HEK293 (cell line): ENCODE data around the gene VTA1.
A peak's percentile ranks its signal among the peaks of the same experiment; 100 is the strongest.

Source experiments
- CTCF ChIP-seq: fragments of 450-650 bp; formaldehyde crosslinking; IDR thresholded peaks from 2 replicates; pipeline ENCODE4 v1.5.1; 2016; ENCODE audit warnings: missing biosample characterization, missing genetic modification characterization
- HOXA7 ChIP-seq: sonication (generic); formaldehyde crosslinking; IDR thresholded peaks from 2 replicates; pipeline ENCODE4 v1.8.1; 2022; ENCODE audit warnings: missing genetic modification reagents, borderline replicate concordance
- MYNN ChIP-seq: fragments of 450-650 bp; formaldehyde crosslinking; IDR thresholded peaks from 2 replicates; pipeline ENCODE4 v1.5.1; 2016; ENCODE audit warnings: missing biosample characterization, missing genetic modification characterization, borderline replicate concordance
- MZF1 ChIP-seq: fragments of 450-650 bp; formaldehyde crosslinking; IDR thresholded peaks from 2 replicates; pipeline ENCODE4 v1.5.1; 2017; ENCODE audit warnings: missing biosample characterization, missing genetic modification characterization, borderline replicate concordance
- OSR2 ChIP-seq: fragments of 450-650 bp; formaldehyde crosslinking; IDR thresholded peaks from 2 replicates; pipeline ENCODE4 v1.5.1; 2016; ENCODE audit warnings: missing biosample characterization, missing genetic modification characterization
- PRDM1 ChIP-seq: fragments of 450-650 bp; formaldehyde crosslinking; IDR thresholded peaks from 2 replicates; pipeline ENCODE4; 2016; ENCODE audit warnings: missing biosample characterization, missing genetic modification characterization
- SALL2 ChIP-seq: fragments of 450-650 bp; formaldehyde crosslinking; IDR thresholded peaks from 2 replicates; pipeline ENCODE4 v1.5.0; 2017; ENCODE audit warnings: missing biosample characterization, mild to moderate bottlenecking, missing genetic modification characterization, borderline replicate concordance
- TRIM28 ChIP-seq: IDR thresholded peaks from 2 replicates; pipeline ENCODE4 v1.6.1; 2011; ENCODE audit warnings: low read length, control low read depth, borderline replicate concordance
- YY1 ChIP-seq: fragments of 450-650 bp; formaldehyde crosslinking; IDR thresholded peaks from 2 replicates; pipeline ENCODE4 v1.5.1; 2018; ENCODE audit warnings: missing biosample characterization, missing genetic modification characterization
- ZBTB48 ChIP-seq: fragments of 450-650 bp; formaldehyde crosslinking; IDR thresholded peaks from 2 replicates; pipeline ENCODE4 v1.5.1; 2016; ENCODE audit warnings: missing biosample characterization, missing genetic modification characterization
- ZBTB49 ChIP-seq: fragments of 450-650 bp; formaldehyde crosslinking; IDR thresholded peaks from 2 replicates; pipeline ENCODE4 v1.5.1; 2016; ENCODE audit warnings: missing biosample characterization, missing genetic modification characterization, low read depth
- ZBTB6 ChIP-seq: fragments of 450-650 bp; formaldehyde crosslinking; IDR thresholded peaks from 2 replicates; pipeline ENCODE4 v1.5.1; 2017; ENCODE audit warnings: missing biosample characterization, missing genetic modification characterization
- ZBTB7A ChIP-seq: fragments of 450-650 bp; formaldehyde crosslinking; IDR thresholded peaks from 2 replicates; pipeline ENCODE4 v1.5.1; 2016; ENCODE audit warnings: low read depth, missing biosample characterization, missing genetic modification characterization
- ZFP69B ChIP-seq: fragments of 450-650 bp; formaldehyde crosslinking; IDR thresholded peaks from 2 replicates; pipeline ENCODE4 v1.5.1; 2016; ENCODE audit warnings: missing biosample characterization, missing genetic modification characterization
- ZNF169 ChIP-seq: fragments of 450-650 bp; formaldehyde crosslinking; IDR thresholded peaks from 2 replicates; pipeline ENCODE4 v1.5.1; 2016; ENCODE audit warnings: missing biosample characterization, missing genetic modification characterization
- ZNF18 ChIP-seq: fragments of 450-650 bp; formaldehyde crosslinking; IDR thresholded peaks from 2 replicates; pipeline ENCODE4 v1.5.1; 2016; ENCODE audit warnings: missing biosample characterization, missing genetic modification characterization
- ZNF19 ChIP-seq: fragments of 450-650 bp; formaldehyde crosslinking; IDR thresholded peaks from 2 replicates; pipeline ENCODE4; 2016; ENCODE audit warnings: missing biosample characterization, missing genetic modification characterization, low read depth
- ZNF362 ChIP-seq: fragments of 450-650 bp; formaldehyde crosslinking; IDR thresholded peaks from 2 replicates; pipeline ENCODE4 v1.5.1; 2016; ENCODE audit warnings: missing biosample characterization, missing genetic modification characterization
- ZNF391 ChIP-seq: fragments of 450-650 bp; formaldehyde crosslinking; IDR thresholded peaks from 2 replicates; pipeline ENCODE4 v1.5.1; 2016; ENCODE audit warnings: low read depth, missing biosample characterization, missing genetic modification characterization, borderline replicate concordance
- ZNF501 ChIP-seq: fragments of 450-650 bp; formaldehyde crosslinking; IDR thresholded peaks from 2 replicates; pipeline ENCODE4 v1.5.1; 2016; ENCODE audit warnings: missing biosample characterization, missing genetic modification characterization
- ZNF596 ChIP-seq: fragments of 450-650 bp; IDR thresholded peaks from 2 replicates; pipeline ENCODE4 v1.5.0; 2018; ENCODE audit warnings: missing biosample characterization, mild to moderate bottlenecking, missing genetic modification characterization, moderate library complexity
- ZNF654 ChIP-seq: fragments of 450-650 bp; formaldehyde crosslinking; IDR thresholded peaks from 2 replicates; pipeline ENCODE4 v1.5.1; 2016; ENCODE audit warnings: low read depth, missing biosample characterization, missing genetic modification characterization
- ZNF664 ChIP-seq: fragments of 450-650 bp; formaldehyde crosslinking; IDR thresholded peaks from 2 replicates; pipeline ENCODE4 v1.5.1; 2016; ENCODE audit warnings: missing biosample characterization, missing genetic modification characterization
- ZNF670 ChIP-seq: fragments of 450-650 bp; formaldehyde crosslinking; IDR thresholded peaks from 2 replicates; pipeline ENCODE4 v1.5.1; 2016; ENCODE audit warnings: missing biosample characterization, missing genetic modification characterization, low read depth
- ZNF76 ChIP-seq: fragments of 450-650 bp; formaldehyde crosslinking; IDR thresholded peaks from 2 replicates; pipeline ENCODE4; 2016; ENCODE audit warnings: low read depth, missing biosample characterization, missing genetic modification characterization, borderline replicate concordance
- ZNF777 ChIP-seq: fragments of 450-650 bp; formaldehyde crosslinking; IDR thresholded peaks from 2 replicates; pipeline ENCODE4 v1.5.1; 2017; ENCODE audit warnings: missing biosample characterization, missing genetic modification characterization, borderline replicate concordance
- ZSCAN18 ChIP-seq: fragments of 450-650 bp; formaldehyde crosslinking; IDR thresholded peaks from 2 replicates; pipeline ENCODE4 v1.5.1; 2016; ENCODE audit warnings: missing biosample characterization, missing genetic modification characterization
- ZSCAN23 ChIP-seq: fragments of 450-650 bp; formaldehyde crosslinking; IDR thresholded peaks from 2 replicates; pipeline ENCODE4 v1.5.1; 2016; ENCODE audit warnings: missing biosample characterization, missing genetic modification characterization
- ZSCAN30 ChIP-seq: fragments of 450-650 bp; IDR thresholded peaks from 2 replicates; pipeline ENCODE4 v1.5.1; 2018; ENCODE audit warnings: missing biosample characterization, mild to moderate bottlenecking, missing genetic modification characterization, moderate library complexity

Gene VTA1

GRCh38 chr6:142146828-142147662 is at the start of gene VTA1, which contains the start of gene NMBR (continued):
- TF ChIP-seq ZNF596 (0 out of 2 replicates have a peak, but pooled peaks have one; percentile 17), CTCF (tag by site-specific recombination) (peak; percentile 97), ZNF18 (no peak), ZBTB7A (tag by site-specific recombination) (peak; percentile 37; the same call in 1 of the 2 replicates), ZFP69B (tag by site-specific recombination) (peak; percentile 73; the same call in 1 of the 2 replicates), OSR2 (tag by site-specific recombination) (0 out of 2 replicates have a peak, but pooled peaks have one; percentile 50), ZNF777 (tag by site-specific recombination) (no peak; the same call in 1 of the 2 replicates), ZNF19 (tag by site-specific recombination) (no peak), ZNF654 (tag by site-specific recombination) (peak; percentile 99), ZNF169 (tag by site-specific recombination) (no peak), SALL2 (tag by site-specific recombination) (no peak), MYNN (tag by site-specific recombination) (peak; percentile 49; the same call in 1 of the 2 replicates), ZSCAN30 (tag by site-specific recombination) (no peak), ZNF664 (peak; percentile 32; the same call in 1 of the 2 replicates), PRDM1 (tag by site-specific recombination) (peak; percentile 76; the same call in 1 of the 2 replicates), MZF1 (tag by site-specific recombination) (peak; percentile 33; the same call in 1 of the 2 replicates), ZBTB48 (tag by site-specific recombination) (no peak; the same call in 1 of the 2 replicates), ZSCAN23 (no peak), ZNF391 (tag by site-specific recombination) (peak; percentile 74; the same call in 1 of the 2 replicates), ZBTB49 (tag by site-specific recombination) (no peak), ZSCAN18 (tag by site-specific recombination) (no peak), ZNF670 (no peak), TRIM28 (peak; percentile 97), ZNF362 (tag by site-specific recombination) (0 out of 2 replicates have a peak, but pooled peaks have one; percentile 57), ZNF76 (tag by site-specific recombination) (peak; percentile 75; the same call in 1 of the 2 replicates), ZBTB6 (tag by site-specific recombination) (peak; percentile 67), ZNF501 (tag by site-specific recombination) (peak; percentile 98), HOXA7 (CRISPR knock-in tag) (no peak), YY1 (tag by site-specific recombination) (peak; percentile 88)
